Hematopoietic multipotent progenitor cell treated with erythropoietin and hydrocortisone succinate and interleukin-3 and kit ligand, for 4 days (in vitro differentiated cells): ENCODE measurements around the gene ADAMTSL2.

ENCODE experiments used
- DNase-seq: peaks from one replicate; pipeline ENCODE4 v3.0.0-alpha.2; 2015

Gene ADAMTSL2

DNA sequence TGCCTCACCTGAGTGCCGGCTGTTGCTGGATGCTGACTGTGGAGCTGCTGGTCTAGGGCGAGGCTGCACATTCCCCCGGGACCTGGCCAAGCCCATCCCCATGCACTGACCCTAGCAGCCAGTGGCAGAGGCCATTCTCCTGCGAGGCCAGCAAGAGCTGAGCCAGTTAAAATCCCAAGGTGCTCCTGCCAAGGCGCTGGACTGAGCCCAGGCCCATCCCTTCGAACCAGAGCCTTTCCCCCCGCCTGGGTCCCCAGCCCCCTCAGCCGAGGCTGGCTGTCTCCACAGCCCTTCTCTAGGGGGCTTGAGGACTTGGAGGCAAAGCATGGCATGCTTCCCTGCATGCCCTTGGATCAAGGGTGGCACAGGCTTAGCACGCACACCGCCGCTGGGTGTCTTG is 1.6 kb downstream of the ADAMTSL2 start:
- DNase-seq, result no peak

DNA sequence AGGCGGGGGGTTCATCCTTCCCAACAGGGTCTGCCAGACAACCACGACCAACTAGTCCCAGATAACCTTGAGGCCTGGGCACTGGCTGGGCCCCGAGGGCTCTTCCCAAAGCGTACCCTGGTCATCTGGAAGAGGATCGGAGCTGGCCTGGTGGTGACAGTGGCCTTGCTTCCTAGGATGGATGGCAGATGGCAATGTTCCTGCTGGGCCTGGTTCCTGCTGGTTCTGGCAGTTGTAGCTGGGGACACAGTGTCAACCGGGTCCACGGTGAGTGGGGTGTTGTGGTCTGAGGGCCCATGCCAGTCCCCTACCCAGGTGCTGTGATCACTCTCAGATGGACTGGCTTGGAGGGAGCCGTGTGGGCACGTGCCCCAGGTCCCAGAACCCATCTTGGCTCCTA is 2.0 kb downstream of the ADAMTSL2 start:
- no peak for DNase-seq

DNA sequence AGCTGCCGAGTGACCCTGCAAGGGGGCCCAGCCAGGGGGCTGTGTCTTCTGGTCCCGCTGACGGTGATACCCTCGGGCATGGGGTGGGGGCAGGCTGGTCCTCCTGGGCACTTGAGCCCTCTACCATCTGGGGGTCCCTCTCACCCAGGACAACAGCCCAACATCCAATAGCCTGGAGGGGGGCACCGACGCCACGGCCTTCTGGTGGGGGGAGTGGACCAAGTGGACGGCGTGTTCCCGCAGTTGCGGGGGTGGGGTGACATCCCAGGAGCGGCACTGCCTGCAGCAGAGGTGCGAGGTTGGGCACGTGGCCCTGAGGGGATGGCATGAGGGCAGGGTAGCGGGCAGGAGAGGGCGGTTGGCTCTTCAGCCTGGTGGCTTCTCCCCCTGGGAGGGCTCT is 2.8 kb downstream of the ADAMTSL2 start:
- DNase-seq, result no peak

DNA sequence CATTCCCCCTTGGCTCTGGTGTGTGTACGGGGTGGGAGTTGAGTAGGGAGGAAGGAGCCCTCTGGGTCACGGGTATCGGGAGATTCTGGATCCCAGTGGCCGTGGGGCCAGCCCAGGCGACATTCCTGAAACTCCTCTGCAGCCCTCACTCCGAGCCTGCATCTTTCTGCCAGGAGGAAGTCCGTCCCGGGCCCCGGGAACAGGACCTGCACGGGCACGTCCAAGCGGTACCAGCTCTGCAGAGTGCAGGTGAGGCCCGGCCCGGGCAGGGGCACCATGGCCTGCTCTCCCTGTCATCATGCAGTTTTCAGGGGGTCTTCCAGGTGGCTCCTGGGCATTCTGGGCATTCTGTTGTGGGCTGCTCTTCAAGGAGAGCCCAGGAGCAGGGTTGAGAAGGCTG is 3.7 kb downstream of the ADAMTSL2 start:
- no peak for DNase-seq

DNA sequence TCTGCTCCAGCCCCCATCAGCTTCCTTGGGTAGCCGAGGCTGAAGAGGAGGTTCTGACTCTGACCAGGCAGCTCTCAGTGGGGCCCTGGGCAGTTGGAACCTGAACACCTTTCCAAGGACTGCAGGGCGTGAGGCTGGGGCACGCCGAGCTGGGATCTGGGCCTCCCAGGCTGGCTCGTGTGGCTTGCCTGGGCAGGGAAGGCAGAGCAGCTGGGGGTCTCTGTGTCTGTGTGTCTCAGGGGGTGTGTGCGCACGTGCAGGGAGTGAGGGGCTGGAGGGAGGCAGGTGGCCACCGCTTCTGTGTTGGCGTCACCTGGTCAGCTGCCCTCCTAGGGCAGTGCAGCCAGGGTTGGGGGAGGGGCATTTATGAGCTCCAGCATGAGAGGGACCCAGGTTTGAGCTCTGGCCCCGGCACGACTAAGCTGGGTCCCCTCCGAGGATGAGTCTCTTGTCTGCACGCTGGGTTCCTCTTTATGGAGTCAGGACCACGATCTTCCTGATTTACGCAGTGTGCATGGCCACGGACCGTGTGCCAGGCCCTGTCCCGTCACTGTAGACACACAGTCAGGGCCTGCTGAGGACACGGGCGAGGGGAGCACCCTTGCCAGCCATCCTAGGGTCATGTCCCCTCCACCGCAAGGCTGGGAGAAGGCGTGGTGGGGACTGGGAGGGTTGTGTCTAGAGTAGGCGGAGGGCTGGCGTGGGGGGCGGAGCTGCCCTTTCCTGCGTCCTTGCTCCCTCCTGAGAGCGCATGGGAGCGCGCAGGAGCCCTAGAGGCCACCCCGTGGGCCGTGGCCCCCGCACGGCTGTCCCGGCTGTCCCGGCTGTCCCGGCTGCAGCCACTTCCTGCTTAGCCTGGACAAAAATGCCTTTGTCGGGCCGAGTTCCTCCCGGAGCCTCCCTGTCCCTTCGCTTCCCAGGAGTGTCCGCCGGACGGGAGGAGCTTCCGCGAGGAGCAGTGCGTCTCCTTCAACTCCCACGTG is 4.6 kb downstream of the ADAMTSL2 start:
- peak; percentile 42 for DNase-seq

DNA sequence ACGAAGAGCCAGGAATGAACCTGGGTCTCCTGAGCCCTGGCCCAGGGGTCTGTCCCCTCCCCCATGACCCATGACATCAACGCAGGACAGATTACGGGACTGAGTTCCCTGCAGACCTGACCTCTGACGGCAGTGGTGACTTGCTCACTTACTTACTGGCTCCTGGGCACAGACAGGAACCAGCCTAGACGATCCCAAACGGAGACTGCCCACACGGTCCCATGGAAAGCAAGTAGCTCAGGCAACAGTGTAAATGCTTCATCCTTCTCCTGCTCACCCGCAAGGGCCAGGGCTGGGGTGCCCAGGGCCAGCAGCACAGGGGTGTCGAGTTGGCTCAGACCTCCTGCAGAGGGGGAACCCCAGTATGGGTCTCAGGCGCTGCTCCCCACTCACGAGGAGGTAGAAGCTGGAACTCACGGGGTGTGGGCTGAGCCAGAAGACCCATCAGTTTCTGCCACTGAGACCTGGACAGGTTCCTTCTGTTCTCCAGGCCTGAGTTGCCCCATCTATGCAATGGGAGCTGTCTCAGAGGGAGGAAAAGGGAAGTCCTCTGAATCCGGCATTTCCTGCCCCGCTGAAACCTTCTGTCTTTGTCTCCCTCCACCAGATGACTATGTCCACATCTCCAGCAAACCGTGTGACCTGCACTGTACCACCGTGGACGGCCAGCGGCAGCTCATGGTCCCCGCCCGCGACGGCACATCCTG is 5.6 kb downstream of the ADAMTSL2 start:
- peak; percentile 58 for DNase-seq

DNA sequence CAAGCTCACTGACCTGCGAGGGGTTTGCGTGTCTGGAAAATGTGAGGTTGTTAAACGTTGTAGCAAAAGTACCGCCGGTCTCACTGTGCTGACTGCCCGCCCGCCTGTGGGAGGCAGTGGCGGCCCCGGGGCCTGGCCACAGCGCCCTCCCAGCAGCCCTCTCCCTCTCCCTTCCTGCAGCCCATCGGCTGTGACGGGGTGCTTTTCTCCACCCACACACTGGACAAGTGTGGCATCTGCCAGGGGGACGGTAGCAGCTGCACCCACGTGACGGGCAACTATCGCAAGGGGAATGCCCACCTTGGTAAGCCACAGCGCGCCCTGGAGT is 6.2 kb downstream of the ADAMTSL2 start:
- DNase-seq, result no peak

DNA sequence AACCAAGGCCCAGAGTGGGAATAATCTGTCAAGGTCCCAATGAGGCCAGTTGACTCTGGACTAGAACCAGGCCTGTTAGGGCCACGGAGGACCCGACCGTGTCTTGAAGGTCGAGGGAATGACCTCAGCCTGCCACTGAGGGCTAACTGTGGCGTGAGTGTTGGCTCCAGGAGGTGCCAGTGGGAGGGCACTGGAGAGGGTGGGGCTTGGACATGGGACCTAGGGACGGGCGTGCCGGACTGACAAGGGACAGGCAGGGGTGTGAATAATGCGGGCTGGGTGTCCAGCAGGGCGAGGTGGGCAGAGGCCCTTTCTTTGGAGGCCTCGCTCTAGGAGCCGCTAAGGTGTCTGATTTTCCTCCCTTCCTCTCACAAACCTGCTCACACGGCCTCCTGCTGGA is 7.5 kb downstream of the ADAMTSL2 start:
- no peak for DNase-seq

DNA sequence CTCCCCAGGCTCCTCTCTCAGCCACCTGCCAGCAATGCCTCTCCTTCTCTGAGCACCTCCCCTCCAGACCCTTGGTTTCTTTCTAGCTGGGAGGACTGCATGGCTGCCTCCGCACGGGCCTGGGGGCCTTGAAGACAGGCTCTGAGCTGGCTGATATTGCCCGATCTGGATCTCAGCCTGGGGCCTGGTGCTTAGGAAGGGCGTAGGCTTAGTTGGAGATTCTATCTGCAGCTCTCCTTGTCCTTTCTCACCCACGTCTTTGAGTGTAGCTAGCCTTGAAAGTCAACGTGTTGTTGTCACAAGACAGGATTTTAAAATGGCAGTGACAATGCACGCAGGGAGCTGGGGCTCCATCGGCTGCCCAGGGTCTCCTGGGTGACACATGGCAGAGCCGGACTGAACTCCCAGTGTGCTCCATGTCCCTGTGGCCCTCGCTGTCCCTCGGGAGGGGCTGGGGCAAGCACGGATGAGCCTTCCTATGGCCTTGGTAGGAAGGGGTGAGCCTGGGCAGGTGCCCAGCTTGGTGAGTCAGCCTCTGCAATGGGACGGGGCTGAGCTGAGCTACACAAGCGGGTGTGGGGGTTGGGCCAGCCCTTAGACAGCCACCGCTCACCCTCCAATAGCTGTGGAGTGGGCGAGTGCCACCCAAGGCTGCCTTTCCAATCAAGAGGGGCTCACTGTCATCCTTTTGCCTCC is 9.4 kb downstream of the ADAMTSL2 start:
- DNase-seq, result peak; percentile 39

DNA sequence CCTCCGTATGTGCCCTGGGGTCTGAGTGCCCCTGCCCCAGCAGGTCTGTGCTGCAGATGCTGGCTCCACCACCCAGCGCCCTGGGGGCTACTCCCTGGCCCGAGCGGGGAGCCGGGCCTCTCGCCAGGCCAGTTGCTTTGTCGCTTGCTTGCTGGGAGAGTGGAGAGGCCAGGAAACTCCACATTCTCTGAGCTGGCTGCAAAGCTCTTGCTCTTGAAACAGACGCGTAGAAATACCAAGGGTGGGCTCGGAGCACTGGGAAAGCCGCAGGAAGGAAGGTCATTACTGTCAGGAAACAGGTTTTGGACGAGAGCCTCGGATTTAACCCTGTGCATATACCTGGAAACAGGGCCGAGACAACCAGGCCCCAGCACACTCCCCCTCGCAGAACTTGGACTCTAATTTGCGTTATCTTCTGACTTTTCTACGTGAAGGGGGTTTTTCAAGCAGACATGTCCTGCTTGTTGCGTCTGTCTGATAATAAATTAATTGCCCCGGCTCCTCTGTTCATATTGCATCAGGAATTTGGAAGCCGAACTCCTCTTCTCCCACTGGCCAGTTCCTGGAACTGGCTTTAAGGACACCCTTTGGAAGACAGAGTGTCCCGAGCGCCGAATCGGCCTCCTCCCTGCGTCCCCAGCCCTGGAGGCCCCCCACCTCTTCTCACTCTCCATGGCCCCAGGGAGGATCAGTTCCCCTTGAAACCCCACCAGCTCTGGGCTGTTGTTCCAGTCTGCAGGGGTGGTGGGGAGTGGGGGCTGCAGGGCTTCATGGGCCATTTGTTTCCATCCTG is 11.2 kb downstream of the ADAMTSL2 start:
- DNase-seq, result no peak

DNA sequence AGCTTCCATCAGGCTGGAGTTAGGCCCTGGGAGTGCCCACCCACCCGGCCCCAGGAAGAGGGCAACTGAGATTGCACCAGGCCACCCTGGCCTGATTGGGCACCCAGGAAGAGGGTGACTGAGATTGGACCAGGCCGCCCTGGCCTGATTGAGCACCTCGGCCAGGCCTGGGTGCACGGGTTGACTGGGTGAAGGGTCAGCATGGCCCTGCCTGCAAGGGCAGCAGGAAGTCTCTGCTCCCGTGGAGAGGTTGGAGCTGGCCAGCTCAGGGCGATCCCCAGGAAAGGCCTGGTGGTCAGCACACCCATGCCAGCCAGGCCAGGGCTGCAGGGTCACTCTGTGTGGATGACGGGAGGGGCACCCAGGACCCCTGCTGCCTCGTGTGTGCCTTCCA is 11.8 kb downstream of the ADAMTSL2 start:
- DNase-seq, result no peak

DNA sequence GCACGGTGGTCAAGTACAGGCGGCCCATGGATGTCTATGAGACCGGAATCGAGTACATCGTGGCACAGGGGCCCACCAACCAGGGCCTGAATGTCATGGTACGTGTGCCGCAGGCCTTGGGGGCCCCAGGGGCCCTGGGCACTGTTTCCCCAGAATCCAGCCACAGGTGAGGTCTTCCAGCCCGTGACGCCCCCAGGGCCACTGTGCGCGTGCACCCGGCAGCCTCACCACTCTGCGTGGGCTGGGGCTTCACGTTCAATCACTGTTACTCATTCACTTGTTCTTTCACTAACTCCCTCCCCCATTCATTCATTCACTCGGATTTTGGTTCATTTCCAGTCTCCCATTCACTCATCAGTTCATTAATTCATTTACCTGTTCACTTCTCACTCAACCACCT is 12.6 kb downstream of the ADAMTSL2 start:
- DNase-seq, result no peak

DNA sequence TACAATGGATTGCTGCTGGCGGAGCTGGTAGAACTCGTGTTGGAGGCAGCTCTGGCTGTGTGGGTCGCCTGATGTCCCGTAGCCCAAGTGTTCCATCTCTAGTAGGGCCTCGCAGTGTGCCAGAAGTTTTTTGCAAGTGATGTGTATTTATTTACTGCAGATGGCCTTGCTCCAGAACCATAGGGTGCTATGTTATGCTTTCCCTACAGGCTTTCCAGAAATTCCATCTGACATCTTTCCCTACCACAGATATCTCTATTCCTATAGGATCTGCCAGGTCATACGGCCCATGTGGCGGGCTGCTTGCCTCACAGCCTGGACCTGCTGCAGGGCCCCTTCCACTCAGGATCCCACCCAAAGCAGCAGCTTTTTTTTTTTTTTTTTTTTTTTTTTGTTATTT is 16.9 kb downstream of the ADAMTSL2 start:
- no peak for DNase-seq

DNA sequence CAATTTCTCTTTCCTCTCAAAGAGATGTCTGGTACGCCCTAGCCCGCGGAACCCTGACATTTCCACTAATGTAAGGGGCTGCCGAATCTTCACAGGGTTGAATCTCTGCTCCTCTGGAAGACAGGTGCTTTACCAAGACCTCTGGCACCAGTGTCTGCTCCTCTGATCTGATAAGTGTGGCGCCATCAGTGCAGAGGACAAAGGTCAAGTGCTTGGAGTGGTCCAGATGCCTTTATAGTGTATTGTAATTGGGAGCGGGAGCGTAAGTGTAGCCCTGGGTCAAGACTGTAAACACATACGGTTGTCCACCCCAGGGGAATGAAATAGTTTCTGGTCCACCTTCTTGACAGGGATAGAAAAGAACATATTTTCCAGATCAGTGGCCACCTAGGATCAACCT is 17.7 kb downstream of the ADAMTSL2 start:
- no peak for DNase-seq

DNA sequence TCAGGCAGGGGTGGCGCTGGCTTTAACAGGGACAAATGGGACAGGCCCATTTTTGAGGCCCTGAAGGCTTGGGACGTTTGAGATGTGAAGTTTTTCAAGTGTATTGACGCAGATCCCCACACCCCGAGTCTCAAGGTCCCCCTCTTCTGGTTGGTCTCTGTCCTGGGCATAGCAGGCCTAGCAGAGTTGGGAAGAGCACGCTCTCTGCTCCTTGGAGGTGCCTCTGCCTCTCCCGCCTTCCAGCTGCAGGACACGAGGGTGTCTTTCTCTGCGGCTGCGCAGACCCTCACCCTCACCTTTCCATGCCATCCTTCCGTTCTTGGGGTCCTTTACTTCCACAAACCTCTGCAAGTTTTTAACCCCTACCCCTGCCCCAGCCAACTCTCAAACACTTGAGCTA is 18.6 kb downstream of the ADAMTSL2 start:
- DNase-seq, result no peak

DNA sequence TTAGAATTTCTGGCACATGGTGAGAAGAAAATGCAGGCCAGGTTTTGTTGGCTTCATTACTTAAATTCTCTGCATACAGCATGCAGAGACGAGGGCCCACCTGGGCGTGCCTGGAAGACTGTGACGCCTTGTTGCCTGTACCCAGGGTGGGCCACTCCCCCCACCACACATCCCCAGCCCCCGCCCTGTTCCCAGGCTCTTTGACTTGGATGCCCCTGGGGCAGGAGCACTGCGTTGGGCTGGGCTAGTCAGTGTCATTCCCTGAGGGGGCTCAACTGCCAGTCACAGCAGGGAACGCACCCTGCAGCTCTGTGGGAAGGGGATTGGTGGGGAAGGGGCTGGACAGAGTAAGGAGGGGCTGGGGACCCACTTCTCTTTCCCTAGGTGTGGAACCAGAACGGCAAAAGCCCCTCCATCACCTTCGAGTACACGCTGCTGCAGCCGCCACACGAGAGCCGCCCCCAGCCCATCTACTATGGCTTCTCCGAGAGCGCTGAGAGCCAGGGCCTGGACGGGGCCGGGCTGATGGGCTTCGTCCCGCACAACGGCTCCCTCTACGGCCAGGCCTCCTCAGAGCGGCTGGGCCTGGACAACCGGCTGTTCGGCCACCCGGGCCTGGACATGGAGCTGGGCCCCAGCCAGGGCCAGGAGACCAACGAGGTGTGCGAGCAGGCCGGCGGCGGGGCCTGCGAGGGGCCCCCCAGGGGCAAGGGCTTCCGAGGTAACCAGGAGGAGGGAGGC is 19.6 kb downstream of the ADAMTSL2 start:
- DNase-seq, result no peak

DNA sequence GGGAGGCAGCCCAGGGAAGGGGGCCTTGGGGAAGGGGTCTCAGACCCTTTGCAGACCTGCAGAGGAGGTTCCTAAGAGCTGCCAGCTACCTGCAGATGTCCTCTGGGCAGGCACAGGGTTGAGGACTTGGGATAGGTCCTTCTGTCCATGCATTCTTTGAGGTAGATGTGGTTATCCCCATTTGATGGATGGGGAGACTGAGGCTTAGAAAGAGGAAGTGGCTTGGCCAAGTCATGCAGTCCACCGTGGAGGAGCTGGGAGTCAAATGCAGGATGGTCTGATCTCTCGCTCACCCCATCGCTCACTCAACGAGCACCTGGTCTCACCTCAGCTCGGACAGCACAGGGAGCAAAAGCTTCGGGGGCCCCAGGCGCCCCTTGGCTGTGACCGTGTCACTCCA is 20.2 kb downstream of the ADAMTSL2 start:
- DNase-seq, result no peak

DNA sequence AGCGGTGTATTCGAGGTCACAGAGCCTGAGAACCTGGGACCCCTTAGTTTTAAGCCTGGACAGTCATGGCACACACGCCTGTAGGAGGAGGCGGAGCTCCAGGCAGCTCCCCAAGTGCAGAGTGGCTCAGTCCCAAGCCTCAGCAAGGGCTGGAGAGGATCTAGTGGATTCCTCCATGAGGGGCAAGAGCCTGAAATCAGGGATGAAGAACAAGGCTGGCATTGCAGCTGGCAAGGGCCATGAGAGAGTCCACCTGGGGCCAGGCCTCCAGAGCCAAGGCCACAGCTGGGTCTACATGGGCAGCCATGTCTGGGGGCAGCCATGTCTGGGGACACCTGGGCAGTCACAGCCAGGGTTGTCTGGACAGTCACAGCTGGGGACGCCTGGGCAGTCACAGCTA is 21.9 kb downstream of the ADAMTSL2 start:
- DNase-seq, result no peak

DNA sequence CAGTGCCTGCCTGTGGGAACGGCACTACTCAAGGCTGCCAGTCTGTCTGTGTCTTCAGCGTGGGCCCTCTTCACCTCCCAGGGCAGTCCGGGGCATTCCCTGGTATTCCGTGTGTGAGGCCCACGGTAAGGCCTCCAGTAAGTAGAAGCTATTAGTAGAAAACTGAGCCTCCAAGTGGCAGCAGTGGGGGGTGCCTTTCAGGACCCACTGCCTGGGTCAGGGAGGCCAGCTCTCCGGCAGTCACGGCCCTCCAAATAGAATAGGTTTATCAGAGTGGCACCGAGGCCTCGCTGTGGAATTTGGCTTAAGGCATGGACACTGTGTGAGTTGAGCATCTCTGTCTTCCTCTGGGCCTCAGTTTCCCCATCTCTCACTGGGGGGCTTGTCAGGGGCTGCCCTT is 23.1 kb downstream of the ADAMTSL2 start:
- DNase-seq, result no peak

DNA sequence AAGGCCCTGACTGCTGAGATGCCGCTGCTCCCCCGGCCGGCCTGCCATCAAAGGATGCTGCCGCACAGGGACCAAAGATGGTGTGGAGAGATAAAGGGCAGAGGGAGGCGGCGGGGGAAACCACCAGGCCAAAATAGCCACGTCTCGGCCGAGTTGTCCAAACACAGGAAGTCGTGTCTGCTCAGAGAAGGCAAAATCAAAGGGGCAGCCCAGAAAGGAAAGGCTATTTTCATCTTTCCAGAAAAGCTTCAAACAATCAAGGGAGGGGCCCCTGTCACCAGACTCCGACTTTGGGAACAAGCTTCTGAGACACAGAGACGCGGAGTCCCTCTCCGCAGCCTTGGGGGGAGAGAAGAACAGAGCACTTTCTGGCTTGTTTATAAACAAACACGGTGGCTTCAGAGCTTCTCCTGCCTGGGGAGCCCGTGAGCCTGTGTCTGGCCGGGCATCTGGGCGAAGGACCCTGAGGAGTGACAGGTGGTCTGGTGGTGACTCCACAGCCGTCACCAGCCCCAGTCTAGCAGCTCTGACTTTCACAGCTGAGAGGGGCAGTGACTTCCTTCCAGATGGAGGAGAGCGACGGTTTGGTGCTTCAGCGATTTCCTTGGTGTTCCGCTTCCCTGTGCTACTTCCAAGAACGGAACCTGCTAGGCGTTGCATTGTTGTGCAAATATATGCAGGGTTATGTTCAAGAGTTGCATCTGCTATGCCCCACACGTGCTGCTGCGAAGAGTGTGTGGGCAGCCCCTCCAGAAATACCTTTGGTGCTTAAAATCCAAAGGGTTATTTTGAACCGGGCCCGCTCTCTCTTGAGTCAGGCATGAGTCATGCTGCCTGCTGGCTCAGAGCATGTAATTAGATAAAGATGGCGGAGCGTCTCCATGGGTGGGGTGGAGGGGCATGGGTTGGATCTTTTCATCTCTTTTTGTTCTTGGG is 24.0 kb downstream of the ADAMTSL2 start:
- DNase-seq, result peak; percentile 66

DNA sequence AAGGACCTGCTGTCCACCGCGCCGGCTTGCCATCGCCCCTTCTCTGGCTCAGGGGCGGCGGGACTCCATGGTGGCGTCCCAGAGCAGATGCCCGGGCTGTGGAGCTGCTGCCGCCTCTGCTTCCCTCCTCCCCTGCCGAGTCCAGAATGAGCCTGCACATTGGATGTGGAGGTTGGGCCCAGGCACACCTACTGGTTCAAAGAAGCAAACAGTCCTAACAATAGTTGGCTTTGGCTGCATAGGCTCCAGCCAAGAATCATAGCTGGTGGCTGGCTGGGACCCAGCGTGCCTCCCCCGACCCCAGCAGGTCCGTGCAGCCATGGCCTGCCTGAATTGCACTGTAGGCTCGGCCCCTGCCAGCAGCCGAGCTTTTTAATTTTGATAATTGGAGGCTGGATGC is 25.8 kb downstream of the ADAMTSL2 start:
- no peak for DNase-seq
